ENCODE data around the gene ACTR3C. TPM values are rescaled to one million over a fixed set of nuclear protein-coding genes. Genes with fewer than 3 reads are reported as not detected.
"Not testable (repeated sequence)": the region's sequence is repeated elsewhere in the genome, so short reads cannot be mapped to it uniquely, and the experiment has no call there.

The ACTR3C gene
- total RNA-seq, 2 experiments from 2014 or later, result 2.8 to 3.4 TPM

DNA sequence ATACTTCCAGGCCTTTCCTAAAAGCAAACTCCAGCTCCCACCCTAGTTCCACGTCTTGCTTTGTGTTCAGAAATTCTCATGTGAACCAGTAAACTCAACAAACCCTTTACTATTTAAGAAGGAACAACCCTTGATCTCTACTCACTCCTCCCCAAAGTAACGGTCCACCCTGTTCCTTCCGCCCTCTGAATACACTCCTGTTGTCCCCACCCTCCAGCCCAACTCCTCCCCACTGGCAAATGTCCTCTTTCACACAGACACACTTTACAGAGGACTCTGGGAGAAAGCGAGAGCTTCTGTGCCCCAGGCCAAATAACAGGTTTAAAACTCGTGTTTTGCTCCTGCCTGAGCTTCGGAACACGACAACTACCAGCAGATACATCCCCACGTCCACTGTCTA lies 55.1 kb downstream of the ACTR3C start:
- DNase-seq, H3K27me3 Mint-ChIP-seq, H3K27ac Mint-ChIP-seq, H3K4me3 Mint-ChIP-seq, H3K4me1 Mint-ChIP-seq, H3K9me3 Mint-ChIP-seq, H3K36me3 Mint-ChIP-seq: not testable (repeated sequence)

DNA sequence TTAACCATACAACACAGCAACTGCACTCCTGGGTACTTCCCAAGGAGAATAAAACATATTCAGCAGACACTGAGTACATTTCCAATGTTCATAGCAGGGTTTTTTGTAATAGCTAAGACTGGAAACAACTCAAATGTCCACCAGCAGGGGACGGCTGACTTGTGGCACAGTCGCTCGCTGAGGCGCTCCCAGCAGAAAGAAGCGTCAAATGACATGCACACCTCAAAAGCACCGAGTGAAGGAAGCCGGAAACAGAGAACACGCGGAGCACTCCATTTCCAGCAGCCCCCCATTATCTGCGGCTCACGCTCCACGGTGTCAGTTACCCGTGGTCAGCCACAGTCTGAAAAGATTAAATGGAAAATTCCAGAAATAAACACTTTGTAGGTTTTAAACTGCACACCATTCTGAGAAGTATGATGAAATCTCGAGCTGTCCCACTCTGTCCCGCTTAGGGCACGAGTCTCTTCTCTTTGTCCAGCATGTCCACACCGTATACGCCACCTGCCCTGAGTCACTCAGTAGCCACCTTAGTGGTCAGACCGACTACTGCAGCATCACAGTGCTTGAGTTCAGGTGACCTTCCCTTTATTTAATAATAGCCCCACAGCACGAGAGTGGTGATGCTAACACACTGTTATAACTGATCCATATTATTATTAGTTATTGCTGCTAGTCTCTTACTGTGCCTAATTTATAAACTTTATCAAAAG lies 56.2 kb downstream of the ACTR3C start:
- not testable (repeated sequence) for H3K4me3 Mint-ChIP-seq, H3K27me3 Mint-ChIP-seq, H3K4me1 Mint-ChIP-seq, DNase-seq, H3K27ac Mint-ChIP-seq, H3K9me3 Mint-ChIP-seq, H3K36me3 Mint-ChIP-seq

DNA sequence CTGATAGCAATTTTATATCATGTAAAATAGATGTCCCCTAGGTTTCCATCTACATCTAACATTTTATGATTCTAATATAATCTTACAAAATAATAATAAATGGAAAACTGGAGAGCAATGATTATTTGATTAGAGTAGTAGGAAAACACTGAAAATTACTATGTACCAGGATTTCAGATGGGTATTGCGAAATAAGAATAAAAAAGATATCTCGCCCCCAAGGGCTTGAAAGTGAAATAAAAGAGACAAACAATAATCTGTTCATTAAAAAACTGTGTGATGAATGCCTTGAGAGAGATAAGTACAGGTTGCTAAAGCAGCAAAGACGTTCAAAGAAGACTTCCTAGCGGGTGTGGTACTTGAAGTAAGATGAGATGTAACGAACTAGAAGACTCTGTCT lies 60.7 kb downstream of the ACTR3C start:
- not testable (repeated sequence) for H3K27ac Mint-ChIP-seq, H3K27me3 Mint-ChIP-seq, H3K36me3 Mint-ChIP-seq, DNase-seq, H3K4me1 Mint-ChIP-seq, H3K9me3 Mint-ChIP-seq, H3K4me3 Mint-ChIP-seq

DNA sequence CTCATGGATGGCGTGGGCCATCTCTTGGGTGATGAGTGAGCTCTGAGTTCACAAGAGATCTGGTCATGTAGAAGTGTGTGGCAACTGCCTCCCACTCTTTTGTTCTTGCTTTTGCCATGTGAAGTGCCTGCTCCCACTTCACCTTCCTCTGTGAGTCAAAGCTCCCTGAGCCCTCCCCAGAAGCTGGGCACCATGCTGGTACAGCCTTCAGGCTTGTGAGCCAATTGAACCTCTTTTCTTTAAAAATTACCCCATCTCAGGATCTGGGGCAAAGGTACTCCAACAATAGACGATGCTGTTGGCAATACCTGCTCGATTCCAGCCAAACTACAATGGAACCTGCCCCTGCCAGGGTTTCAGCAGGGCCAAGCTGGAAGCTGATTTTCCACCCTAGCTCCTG lies 75.6 kb downstream of the ACTR3C start:
- not testable (repeated sequence) for H3K27me3 Mint-ChIP-seq, DNase-seq, H3K27ac Mint-ChIP-seq

DNA sequence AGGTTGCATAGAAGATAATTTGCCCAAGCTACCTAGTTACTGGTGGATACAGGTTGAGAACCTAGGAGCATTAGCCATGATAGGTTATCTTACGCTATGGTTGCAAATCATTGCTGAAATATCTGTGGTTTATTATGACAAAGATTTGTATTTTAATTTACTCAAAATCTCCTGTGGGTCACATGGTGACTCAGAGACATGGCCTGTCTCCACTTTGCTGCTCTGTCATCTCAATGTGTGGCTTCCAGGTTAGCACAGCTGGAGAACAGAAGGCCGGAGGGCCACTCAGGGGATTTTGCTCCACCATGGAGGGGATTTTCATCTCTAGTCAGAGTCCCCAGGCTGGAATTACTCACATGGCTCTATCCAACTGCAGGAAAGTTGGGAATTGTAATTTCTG lies 78.1 kb downstream of the ACTR3C start:
- H3K4me3 Mint-ChIP-seq, H3K4me1 Mint-ChIP-seq, H3K27me3 Mint-ChIP-seq, DNase-seq, H3K36me3 Mint-ChIP-seq, H3K9me3 Mint-ChIP-seq, H3K27ac Mint-ChIP-seq: not testable (repeated sequence)

More for the DNA sequence above, 75.6 kb downstream of the ACTR3C start:
- H3K9me3 Mint-ChIP-seq, H3K4me3 Mint-ChIP-seq, H3K4me1 Mint-ChIP-seq, H3K36me3 Mint-ChIP-seq: not testable (repeated sequence)

DNA sequence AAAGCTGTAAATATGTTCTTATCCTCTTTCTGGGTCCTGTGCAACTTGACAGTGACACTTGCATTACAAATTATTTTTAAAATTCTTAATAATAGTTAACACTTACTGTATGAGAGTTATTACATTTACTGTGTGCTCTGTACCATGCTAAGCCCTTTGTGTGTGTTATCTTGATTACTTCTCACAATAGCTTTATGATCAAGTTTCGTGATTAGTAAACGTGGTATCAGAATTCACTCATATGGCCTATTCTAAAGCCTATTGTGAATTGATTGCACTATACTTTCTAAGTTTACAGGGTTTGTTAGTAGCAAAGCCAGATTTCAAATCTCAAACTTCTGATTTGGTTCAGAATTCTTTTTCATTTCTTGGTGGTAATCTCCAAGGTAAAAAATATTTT lies 80.4 kb downstream of the ACTR3C start:
- not testable (repeated sequence) for H3K9me3 Mint-ChIP-seq

DNA sequence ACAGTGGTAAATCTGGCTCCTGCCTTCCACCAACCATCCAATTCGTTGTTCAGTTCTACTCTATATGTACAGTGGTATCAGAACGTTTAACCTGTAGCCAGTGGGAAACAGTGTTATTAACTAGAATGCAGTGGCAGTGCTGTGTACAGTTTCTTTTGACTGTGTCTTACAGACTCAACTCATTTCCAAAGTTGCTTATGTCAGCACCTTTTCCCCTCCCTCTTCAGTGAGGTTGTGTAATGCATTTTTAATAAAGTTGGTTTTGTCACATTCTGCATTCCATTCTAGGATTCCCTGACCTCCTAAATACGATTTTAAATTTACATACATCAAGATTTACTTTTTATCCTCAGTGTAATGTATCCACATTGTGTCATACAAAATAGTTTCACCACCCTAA lies 97.9 kb downstream of the ACTR3C start:
- H3K36me3 Mint-ChIP-seq, H3K4me3 Mint-ChIP-seq, DNase-seq, H3K9me3 Mint-ChIP-seq, H3K27ac Mint-ChIP-seq, H3K4me1 Mint-ChIP-seq: not testable (repeated sequence)
- H3K27me3 Mint-ChIP-seq, result peaks cover 38% of the 10 kb centered on the region

More for the DNA sequence above, 80.4 kb downstream of the ACTR3C start:
- not testable (repeated sequence) for H3K27me3 Mint-ChIP-seq, H3K4me1 Mint-ChIP-seq, H3K27ac Mint-ChIP-seq, H3K36me3 Mint-ChIP-seq, DNase-seq, H3K4me3 Mint-ChIP-seq

DNA sequence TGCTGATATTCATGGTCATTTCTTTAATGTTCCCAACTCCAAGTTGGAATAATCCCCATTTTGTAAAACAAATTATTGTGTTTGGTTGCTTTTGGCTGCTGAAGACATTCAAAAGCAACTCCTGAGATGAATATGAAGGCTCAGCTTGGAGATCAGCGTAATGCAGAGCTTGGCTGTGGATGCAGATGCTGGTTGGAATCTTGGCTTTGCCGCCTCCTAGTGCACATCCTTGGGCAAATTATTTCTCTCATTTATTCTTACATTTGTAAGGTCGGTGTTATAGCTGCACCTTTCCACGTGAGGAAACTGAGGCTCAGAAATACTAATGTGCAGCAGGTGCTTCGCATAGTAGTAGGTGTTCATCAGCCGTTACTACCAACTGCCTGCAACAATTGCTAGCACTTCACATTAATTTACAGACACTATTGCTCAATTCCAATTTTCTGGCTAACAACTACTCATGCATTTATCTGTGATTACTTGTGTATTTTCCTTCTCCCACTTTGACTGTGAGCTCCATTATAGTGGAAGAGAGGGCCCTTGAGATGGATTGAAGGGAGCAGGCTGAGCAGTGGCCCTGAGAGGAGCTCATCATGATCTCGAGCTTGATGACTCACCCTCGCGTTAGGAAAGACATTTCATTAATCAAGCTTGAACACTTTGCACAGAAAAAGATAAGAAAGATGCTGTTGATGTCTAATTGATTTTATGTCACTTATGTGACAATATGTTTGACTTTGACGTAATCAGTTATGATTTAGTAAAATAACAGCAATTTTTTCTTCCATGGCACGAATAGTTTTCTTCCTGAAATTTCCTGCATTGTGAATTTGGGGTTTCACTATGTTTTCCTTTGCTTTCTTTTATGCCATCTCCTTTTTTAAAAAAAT lies 101.0 kb downstream of the ACTR3C start:
- H3K4me3 Mint-ChIP-seq, H3K36me3 Mint-ChIP-seq, H3K27ac Mint-ChIP-seq, H3K9me3 Mint-ChIP-seq, H3K4me1 Mint-ChIP-seq, DNase-seq: not testable (repeated sequence)
- peaks cover 44% of the 10 kb centered on the region for H3K27me3 Mint-ChIP-seq

DNA sequence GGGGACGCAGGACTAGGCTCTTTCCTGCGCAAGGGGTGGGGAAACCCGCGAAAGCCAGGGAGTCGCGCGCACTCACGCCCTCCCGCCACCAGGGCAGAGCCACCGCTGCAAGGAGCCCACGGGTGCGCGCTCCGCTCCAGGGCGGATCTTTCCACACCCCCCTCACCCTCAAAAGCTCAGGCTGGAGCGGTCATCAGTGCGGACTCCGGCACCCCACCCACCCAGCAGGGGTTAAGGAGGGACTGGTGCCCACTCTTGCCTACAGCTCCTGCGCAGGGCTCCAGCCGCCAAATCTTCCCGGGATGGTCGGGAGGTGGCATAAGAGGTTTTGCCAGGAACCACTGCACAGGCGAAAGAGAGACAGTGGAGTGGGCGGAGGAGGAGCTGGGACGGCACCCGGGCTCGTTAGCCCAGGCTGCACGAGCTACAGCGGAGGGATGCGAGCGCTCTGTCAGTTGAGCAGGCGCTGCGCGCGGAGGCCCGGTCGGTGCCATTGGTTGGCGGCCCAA lies 102.6 kb downstream of the ACTR3C start:
- H3K27me3 Mint-ChIP-seq, result peaks cover 38% of the 10 kb centered on the region
- not testable (repeated sequence) for H3K9me3 Mint-ChIP-seq, H3K4me3 Mint-ChIP-seq, H3K36me3 Mint-ChIP-seq, H3K27ac Mint-ChIP-seq, H3K4me1 Mint-ChIP-seq
- peak; percentile 17 for DNase-seq

DNA sequence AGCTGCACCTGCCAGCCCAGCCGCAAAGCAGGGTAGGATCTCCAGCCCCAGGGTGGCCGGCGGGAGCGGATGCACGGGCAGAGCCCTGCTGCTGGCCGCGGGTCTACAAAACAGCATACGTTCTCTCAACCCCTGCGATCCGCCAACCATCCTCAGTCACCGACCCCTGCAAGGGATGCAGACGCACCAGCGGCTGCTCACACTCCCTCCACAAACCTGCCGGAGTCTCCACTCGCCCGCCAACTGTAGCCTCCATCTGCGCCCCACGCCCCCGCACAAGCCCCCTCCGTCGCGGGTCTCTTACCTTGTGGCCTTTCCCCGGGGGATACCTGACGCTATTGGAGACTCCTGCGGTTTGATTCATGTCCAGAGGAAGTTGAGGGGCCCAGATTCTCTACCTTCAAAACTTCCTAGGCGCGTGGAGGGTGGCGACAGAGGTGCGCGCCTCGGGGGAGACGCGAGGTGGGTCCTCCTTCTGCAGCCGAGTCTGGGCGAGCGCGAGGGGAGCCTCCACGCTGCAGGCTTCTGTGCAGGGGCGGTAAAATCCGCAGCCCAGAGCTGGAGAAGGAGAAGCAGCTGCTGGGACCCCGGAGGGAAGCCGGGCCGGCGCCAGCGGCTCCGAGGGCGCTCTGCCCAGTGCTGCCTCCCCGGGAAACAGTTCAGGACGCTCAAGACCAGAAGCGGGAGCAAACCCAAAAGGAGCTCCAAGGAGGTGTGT lies 103.2 kb downstream of the ACTR3C start:
- H3K27me3 Mint-ChIP-seq, result peaks cover 38% of the 10 kb centered on the region
- H3K4me3 Mint-ChIP-seq, result peak overlapping the region; percentile 50
- DNase-seq, result peak; percentile 22
- not testable (repeated sequence) for H3K4me1 Mint-ChIP-seq, H3K27ac Mint-ChIP-seq, H3K36me3 Mint-ChIP-seq, H3K9me3 Mint-ChIP-seq

DNA sequence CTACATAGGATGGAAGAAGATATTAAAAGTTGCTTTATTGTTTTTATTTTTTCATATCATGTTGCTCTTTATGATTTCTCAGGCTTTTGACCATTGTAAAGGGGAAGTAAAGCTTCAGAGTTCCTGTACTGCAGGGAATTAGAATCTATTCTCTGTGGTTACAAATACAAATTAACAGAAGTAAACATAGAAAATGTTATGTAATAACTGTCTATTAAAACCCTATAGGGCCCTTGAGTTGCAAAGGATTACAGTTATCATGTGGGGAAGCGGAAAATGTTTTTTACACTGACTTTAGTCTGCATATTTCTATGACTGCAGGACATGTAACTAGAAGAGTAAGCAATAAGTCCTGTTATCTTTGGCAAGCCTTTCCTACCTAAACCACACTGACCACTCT lies 116.5 kb downstream of the ACTR3C start:
- not testable (repeated sequence) for H3K27ac Mint-ChIP-seq, H3K4me3 Mint-ChIP-seq, H3K27me3 Mint-ChIP-seq, H3K36me3 Mint-ChIP-seq, H3K9me3 Mint-ChIP-seq, H3K4me1 Mint-ChIP-seq, DNase-seq

DNA sequence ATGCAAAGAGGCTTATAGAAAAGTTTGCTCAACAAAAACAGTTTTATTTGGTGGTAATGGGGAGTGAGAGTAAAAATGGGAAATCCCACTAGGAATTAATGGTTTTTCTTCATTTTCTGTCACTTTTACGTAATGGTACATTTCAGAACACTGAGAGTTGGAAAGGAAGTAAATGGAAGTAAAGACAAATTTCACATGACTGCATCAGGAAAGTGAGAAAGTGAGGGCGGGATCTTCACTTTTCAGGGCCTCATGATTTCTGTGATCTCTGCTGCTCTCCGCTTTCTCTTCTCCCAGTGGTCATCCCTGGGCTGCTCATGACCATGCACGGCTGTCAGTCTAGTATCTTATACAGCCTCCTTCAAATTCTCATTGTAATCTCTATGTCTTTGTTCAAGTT lies 117.5 kb downstream of the ACTR3C start:
- H3K27ac Mint-ChIP-seq, DNase-seq, H3K27me3 Mint-ChIP-seq, H3K36me3 Mint-ChIP-seq, H3K4me3 Mint-ChIP-seq, H3K4me1 Mint-ChIP-seq, H3K9me3 Mint-ChIP-seq: not testable (repeated sequence)

DNA sequence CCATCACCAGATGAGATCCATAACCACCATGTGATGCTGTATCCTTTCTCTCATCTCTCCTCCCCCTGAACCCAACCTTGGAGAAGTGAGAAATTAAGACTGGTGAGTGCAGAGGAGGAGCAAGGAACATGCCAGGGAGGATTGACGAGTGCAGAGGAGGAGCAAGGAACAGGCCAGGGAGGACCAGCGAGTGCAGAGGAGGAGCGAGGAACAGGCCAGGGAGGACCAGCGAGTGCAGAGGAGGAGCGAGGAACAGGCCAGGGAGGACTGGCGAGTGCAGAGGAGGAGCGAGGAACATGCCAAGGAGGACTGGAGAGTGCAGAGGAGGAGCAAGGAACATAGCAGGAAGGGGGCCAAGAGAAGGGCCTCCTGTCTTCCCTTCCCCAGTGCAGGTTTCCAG lies 118.8 kb downstream of the ACTR3C start:
- DNase-seq, H3K36me3 Mint-ChIP-seq, H3K4me3 Mint-ChIP-seq: not testable (repeated sequence)

DNA sequence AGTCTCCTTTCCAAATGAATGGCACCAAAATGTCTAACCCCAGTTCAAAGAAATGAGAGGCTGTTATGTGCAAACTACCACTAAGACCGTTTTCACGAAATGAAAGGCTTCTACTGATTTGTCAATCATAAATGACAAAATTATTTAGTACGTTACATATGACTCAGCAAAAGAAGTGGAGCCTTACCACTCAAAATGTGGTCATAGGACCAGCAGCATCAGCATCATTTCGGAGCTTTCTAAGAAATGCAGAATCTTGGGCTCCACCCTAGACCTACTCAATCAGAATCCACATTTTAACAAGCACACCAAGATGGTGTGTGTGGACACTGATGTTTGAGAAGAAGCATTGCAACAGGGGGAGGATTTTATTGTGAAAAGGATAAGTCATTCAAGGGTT lies 120.5 kb downstream of the ACTR3C start:
- not testable (repeated sequence) for H3K9me3 Mint-ChIP-seq, H3K4me3 Mint-ChIP-seq, H3K4me1 Mint-ChIP-seq, H3K36me3 Mint-ChIP-seq, H3K27ac Mint-ChIP-seq, DNase-seq, H3K27me3 Mint-ChIP-seq

More for the DNA sequence above, 118.8 kb downstream of the ACTR3C start:
- H3K4me1 Mint-ChIP-seq, H3K9me3 Mint-ChIP-seq, H3K27ac Mint-ChIP-seq, H3K27me3 Mint-ChIP-seq: not testable (repeated sequence)

Data from activated naive CD8-positive, alpha-beta T cell treated with anti-CD3 and anti-CD28 coated beads for 36 hours (primary cell).